CD4-positive, CD25-positive, alpha-beta regulatory T cell (primary cell): ENCODE measurements around the gene ISOC2. TPM values are rescaled to one million over a fixed set of nuclear protein-coding genes. Genes with fewer than 3 reads are reported as not detected.
A peak's percentile ranks its signal among the peaks of the same experiment; 100 is the strongest.
"Not testable (repeated sequence)": the region's sequence is repeated elsewhere in the genome, so short reads cannot be mapped to it uniquely, and the experiment has no call there.

Experiments used
- ATAC-seq, 2 donors: fragments of 150-1000 bp; cut with Tn5 transposase; one replicate each; pipeline ENCODE4 v1.10.0; 2021; ENCODE audit warnings: low read depth in 2 of 2, moderate number of reproducible peaks in 2 of 2, moderate library complexity in 1 of 2
- DNase-seq, 3 donors: peaks; one replicate each; pipeline versions ENCODE4 v3.0.0 to v3.0.0-alpha.2; 2012 to 2022; ENCODE audit warnings: mixed read lengths in 1 of 3
- H3K27ac ChIP-seq: one replicate; pipeline ENCODE4 v1.7.0; 2013; ENCODE audit warnings: mild to moderate bottlenecking, low read length; ENCODE audit not compliant: insufficient read depth, poor library complexity, severe bottlenecking
- H3K27me3 ChIP-seq: one replicate; pipeline ENCODE4 v1.7.0; 2013; ENCODE audit warnings: low read length; ENCODE audit not compliant: control insufficient read depth, insufficient read depth
- H3K36me3 ChIP-seq: one replicate; pipeline ENCODE4 v1.7.0; 2013; ENCODE audit warnings: mild to moderate bottlenecking, low read length, moderate library complexity; ENCODE audit not compliant: control insufficient read depth, insufficient read depth
- H3K4me1 ChIP-seq: 2 replicates; pipeline ENCODE4 v1.7.0; 2013; ENCODE audit warnings: mild to moderate bottlenecking, low read length; ENCODE audit not compliant: insufficient read depth, control insufficient read depth, poor library complexity, severe bottlenecking
- H3K4me3 ChIP-seq: one replicate; pipeline ENCODE4 v1.7.0; 2013; ENCODE audit warnings: low read depth, mild to moderate bottlenecking, low read length, moderate library complexity
- H3K9me3 ChIP-seq, 2 experiments: 1 replicate in 1 of 2; 2 replicates in 1 of 2; pipeline ENCODE4 v1.7.0; 2013; ENCODE audit warnings: low read length in 2 of 2, mild to moderate bottlenecking in 1 of 2, moderate library complexity in 1 of 2; ENCODE audit not compliant: control insufficient read depth in 2 of 2
- H3K27ac Mint-ChIP-seq, 3 donors: one replicate each; pipeline ENCODE4 v1.8.0; 2020 to 2022; ENCODE audit warnings: mild to moderate bottlenecking in 3 of 3, mixed read lengths in 3 of 3, moderate library complexity in 2 of 3
- H3K27me3 Mint-ChIP-seq: one replicate; pipeline ENCODE4 v1.8.0; 2022; ENCODE audit warnings: mild to moderate bottlenecking, mixed read lengths
- H3K36me3 Mint-ChIP-seq: one replicate; pipeline ENCODE4 v1.8.0; 2020; ENCODE audit warnings: mixed read lengths
- H3K4me1 Mint-ChIP-seq, 4 donors: one replicate each; pipeline ENCODE4 v1.8.0; 2020 to 2022; ENCODE audit warnings: mixed read lengths in 4 of 4, mild to moderate bottlenecking in 1 of 4
- H3K4me3 Mint-ChIP-seq, 4 donors: one replicate each; pipeline ENCODE4 v1.8.0; 2020 to 2022; ENCODE audit warnings: mild to moderate bottlenecking in 4 of 4, mixed read lengths in 4 of 4, moderate library complexity in 3 of 4
- H3K9me3 Mint-ChIP-seq, 7 donors: one replicate each; pipeline ENCODE4 v1.8.0; 2020 to 2022; ENCODE audit warnings: mixed read lengths in 7 of 7, mild to moderate bottlenecking in 3 of 7, moderate library complexity in 2 of 7
- polyA plus RNA-seq, 4 donors: library from polyadenylated mRNA; unstranded; fragments of 300-500 nt; fragmentation: Illumina TruSeq; gene quantifications; one replicate each; pipeline ENCODE4 v1.2.3, GENCODE V29; 2021
- total RNA-seq: library from RNA; stranded (reverse); gene quantifications from one replicate; pipeline ENCODE4 v1.2.3, GENCODE V29; 2022

Gene ISOC2
- total and polyA plus RNA-seq, 5 donors from 2014 or later, result 6.3 to 34.1 (median 24.9) TPM

GRCh38 chr19:55419624-55420236, 41.7 kb downstream of the ISOC2 start:
- no peak overlapping the region for H3K27ac ChIP-seq
- no peak overlapping the region for H3K4me3 ChIP-seq
- Mint-ChIP-seq H3K4me1 (peaks cover 0 to 21% (median 5%) of the 10 kb centered on the region in 4 donors), H3K4me3 (no peak overlapping the region), H3K27me3 (peaks cover 21% of the 10 kb centered on the region), H3K9me3 (peaks cover 0 to 1% (median 0%) of the 10 kb centered on the region in 7 donors), H3K27ac (no peak overlapping the region), H3K36me3 (no peaks in the 10 kb centered on the region)
- DNase-seq, result no peak
- peaks cover 9% of the 10 kb centered on the region for H3K4me1 ChIP-seq
- H3K36me3 ChIP-seq, result no peaks in the 10 kb centered on the region
- H3K27me3 ChIP-seq, result peaks cover 2% of the 10 kb centered on the region
- no peak for ATAC-seq
- no peaks in the 10 kb centered on the region for H3K9me3 ChIP-seq

- H3K27me3 Mint-ChIP-seq, result peaks cover 25% of the 10 kb centered on the region
- Histone ChIP-seq H3K27me3 (no peaks in the 10 kb centered on the region), H3K4me3 (no peak overlapping the region), H3K27ac (no peak overlapping the region), H3K9me3 (no peaks in the 10 kb centered on the region), H3K36me3 (no peaks in the 10 kb centered on the region), H3K4me1 (peaks cover 9% of the 10 kb centered on the region)
- DNase-seq (no peak), ATAC-seq (no peak)
- H3K9me3 Mint-ChIP-seq, result peaks cover 0 to 2% (median 0%) of the 10 kb centered on the region in 7 donors
- H3K4me1 Mint-ChIP-seq, result peaks cover 0 to 21% (median 5%) of the 10 kb centered on the region in 4 donors
- H3K27ac Mint-ChIP-seq, result no peak overlapping the region
- H3K36me3 Mint-ChIP-seq, result no peaks in the 10 kb centered on the region
- H3K4me3 Mint-ChIP-seq, result no peak overlapping the region
Measured at GRCh38 chr19:55419103-55419502, 42.3 kb downstream of the ISOC2 start.

- Histone ChIP-seq H3K4me3 (no peak overlapping the region), H3K27ac (no peak overlapping the region), H3K4me1 (peaks cover 9% of the 10 kb centered on the region), H3K36me3 (no peaks in the 10 kb centered on the region), H3K9me3 (no peaks in the 10 kb centered on the region), H3K27me3 (no peaks in the 10 kb centered on the region)
- H3K27me3 Mint-ChIP-seq, result peaks cover 22% of the 10 kb centered on the region
- no peaks in the 10 kb centered on the region for H3K36me3 Mint-ChIP-seq
- DNase-seq, result peak; percentile 26 to 71 (median 52)
- no peak overlapping the region for H3K27ac Mint-ChIP-seq
- peaks cover 0 to 21% (median 5%) of the 10 kb centered on the region in 4 donors for H3K4me1 Mint-ChIP-seq
- ATAC-seq, result peak in 1 of 2 donors; percentile 68
- no peak overlapping the region for H3K4me3 Mint-ChIP-seq
- H3K9me3 Mint-ChIP-seq, result peaks cover 0 to 2% (median 0%) of the 10 kb centered on the region in 7 donors
Measured at GRCh38 chr19:55418185-55418584, 43.3 kb downstream of the ISOC2 start.

GRCh38 chr19:55410168-55410567, 51.3 kb downstream of the ISOC2 start:
- Histone ChIP-seq H3K27me3 (no peaks in the 10 kb centered on the region), H3K9me3 (peaks cover 2 to 7% of the 10 kb centered on the region in 2 experiments), H3K36me3 (no peaks in the 10 kb centered on the region), H3K4me1 (peaks cover 24% of the 10 kb centered on the region), H3K27ac (no peak overlapping the region), H3K4me3 (no peak overlapping the region)
- Mint-ChIP-seq H3K27ac (no peak overlapping the region), H3K9me3 (peaks cover 0 to 8% (median 5%) of the 10 kb centered on the region in 7 donors), H3K4me3 (peak overlapping the region in 2 of 4 donors; percentile 23 to 64), H3K36me3 (peaks cover 11% of the 10 kb centered on the region), H3K4me1 (peaks cover 9 to 33% (median 22%) of the 10 kb centered on the region in 4 donors), H3K27me3 (peaks cover 16% of the 10 kb centered on the region)
- no peak for DNase-seq
- no peak for ATAC-seq

GRCh38 chr19:55409179-55409578, 52.3 kb downstream of the ISOC2 start:
- Mint-ChIP-seq H3K4me3 (peak overlapping the region; percentile 38 to 92 (median 77)), H3K4me1 (peaks cover 9 to 33% (median 22%) of the 10 kb centered on the region in 4 donors), H3K36me3 (peaks cover 11% of the 10 kb centered on the region), H3K27ac (peak overlapping the region in 2 of 3 donors; percentile 99 to 100)
- not testable (repeated sequence) for H3K27ac ChIP-seq, ATAC-seq, H3K4me3 ChIP-seq, H3K36me3 ChIP-seq, H3K27me3 Mint-ChIP-seq, H3K9me3 ChIP-seq, DNase-seq, H3K27me3 ChIP-seq, H3K9me3 Mint-ChIP-seq
- H3K4me1 ChIP-seq, result peaks cover 24% of the 10 kb centered on the region

GRCh38 chr19:55408533-55408872, 52.9 kb downstream of the ISOC2 start:
- Histone ChIP-seq H3K36me3 (peaks cover under 1% of the 10 kb centered on the region), H3K4me1 (peaks cover 24% of the 10 kb centered on the region), H3K27me3 (no peaks in the 10 kb centered on the region), H3K9me3 (peaks cover 2 to 7% of the 10 kb centered on the region in 2 experiments), H3K27ac (peak overlapping the region; percentile 100), H3K4me3 (peak overlapping the region; percentile 88)
- H3K27ac Mint-ChIP-seq, result peak overlapping the region; percentile 99 to 100 (median 99)
- peaks cover 0 to 8% (median 5%) of the 10 kb centered on the region in 7 donors for H3K9me3 Mint-ChIP-seq
- peaks cover 11% of the 10 kb centered on the region for H3K36me3 Mint-ChIP-seq
- H3K4me3 Mint-ChIP-seq, result peak overlapping the region; percentile 90 to 97 (median 94)
- DNase-seq, result no peak
- ATAC-seq, result no peak
- H3K4me1 Mint-ChIP-seq, result peaks cover 9 to 33% (median 25%) of the 10 kb centered on the region in 4 donors
- H3K27me3 Mint-ChIP-seq, result peaks cover 9% of the 10 kb centered on the region

- H3K36me3 Mint-ChIP-seq, result peaks cover 15% of the 10 kb centered on the region
- H3K4me3 Mint-ChIP-seq, result peak overlapping the region; percentile 90 to 97 (median 94)
- no peaks in the 10 kb centered on the region for H3K27me3 ChIP-seq
- ATAC-seq (peak; percentile 93 to 94), DNase-seq (peak; percentile 95 to 100 (median 98))
- peaks cover 0 to 8% (median 5%) of the 10 kb centered on the region in 7 donors for H3K9me3 Mint-ChIP-seq
- peaks cover 9% of the 10 kb centered on the region for H3K27me3 Mint-ChIP-seq
- peak overlapping the region; percentile 88 for H3K4me3 ChIP-seq
- peaks cover 9 to 33% (median 26%) of the 10 kb centered on the region in 4 donors for H3K4me1 Mint-ChIP-seq
- H3K9me3 ChIP-seq, result peaks cover 2 to 7% of the 10 kb centered on the region in 2 experiments
- peak overlapping the region; percentile 99 to 100 (median 99) for H3K27ac Mint-ChIP-seq
- peaks cover 6% of the 10 kb centered on the region for H3K36me3 ChIP-seq
- peak overlapping the region; percentile 100 for H3K27ac ChIP-seq
- peaks cover 24% of the 10 kb centered on the region for H3K4me1 ChIP-seq
Measured at GRCh38 chr19:55407800-55408532, 53.5 kb downstream of the ISOC2 start.
